HepG2 (cell line): ENCODE measurements around the gene ARHGAP12. TPM values are rescaled to one million over a fixed set of nuclear protein-coding genes. Genes with fewer than 3 reads are reported as not detected.
A peak's percentile ranks its signal among the peaks of the same experiment; 100 is the strongest.

Source experiments
- ZBTB40 ChIP-seq, 2 experiments: fragments of 450-650 bp in 1 of 2; sonication (generic) in 1 of 2; formaldehyde crosslinking in 1 of 2; IDR thresholded peaks; 2 replicates each; pipeline versions ENCODE4 v1.6.1 to v1.8.0; 2016 to 2022; ENCODE audit warnings: antibody characterized with exemption in 1 of 2, mild to moderate bottlenecking in 1 of 2, missing genetic modification reagents in 1 of 2
- ZNF230 ChIP-seq: sonication (generic); formaldehyde crosslinking; IDR thresholded peaks from 2 replicates; pipeline ENCODE4 v1.4.0; 2020; ENCODE audit warnings: mild to moderate bottlenecking, missing genetic modification reagents
- polyA plus RNA-seq, 8 experiments: library from polyadenylated mRNA; depleted of rRNA in 3 of 8; stranded (reverse) in 7 of 8; unstranded in 1 of 8; fragments of >200 nt; fragmentation: Illumina TruSeq in 4 of 8; extraction: Trizol in 4 of 8; gene quantifications; 2 replicates each; pipeline versions ENCODE4 v1.2.1 to v1.2.3, GENCODE V29; 2011 to 2016; ENCODE audit warnings: low read depth in 4 of 8, missing spikeins in 1 of 8, mixed read lengths in 1 of 8; ENCODE audit not compliant: insufficient read depth in 1 of 8
- total RNA-seq, 5 experiments: library from RNA; depleted of rRNA; stranded (reverse); fragments of >200 nt; fragmentation: Illumina TruSeq; extraction: Trizol; gene quantifications; 2 replicates each; pipeline ENCODE4 v1.2.3, GENCODE V29; 2016; ENCODE audit warnings: low read depth in 1 of 5

The ARHGAP12 gene
- total and polyA plus RNA-seq, 2 of the 13 experiments (the other 11 are each of a cell fraction or from before 2014, with no cell fraction given) = 25.0 to 54.6 TPM

- TF ChIP-seq ZBTB40 (IDR thresholded peaks at IDR 0.05) (peak; percentile 75), ZBTB40 (CRISPR knock-in tag; IDR thresholded peaks at IDR 0.05) (peak; percentile 97), ZNF230 (CRISPR knock-in tag) (no peak)
These were observed 50.1 kb downstream of the ARHGAP12 start (continued) for GRCh38 chr10:31878486-31878885.
